ENCODE measurements around the gene NRG3.

The NRG3 gene

DNA sequence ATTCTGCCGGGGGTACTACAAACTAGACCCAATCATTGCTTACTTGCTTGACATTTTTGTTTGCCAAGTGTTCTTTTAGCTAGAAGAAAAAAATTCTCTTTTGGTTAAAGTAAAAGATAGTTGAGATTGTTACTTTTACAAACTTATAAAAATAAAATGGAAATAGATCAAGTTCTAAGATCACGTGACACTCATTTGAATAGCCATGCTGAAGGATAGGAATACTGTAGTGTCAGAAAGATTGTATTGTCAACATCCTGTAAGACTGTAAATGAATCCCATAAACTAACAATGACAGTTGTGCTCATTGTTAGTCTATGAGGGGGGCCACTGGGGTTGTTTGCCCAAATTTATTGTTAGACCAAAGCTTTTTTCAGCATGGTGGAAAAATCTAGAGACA lies 10.5 kb downstream of the NRG3 start:
- DNase-seq = no peak

DNA sequence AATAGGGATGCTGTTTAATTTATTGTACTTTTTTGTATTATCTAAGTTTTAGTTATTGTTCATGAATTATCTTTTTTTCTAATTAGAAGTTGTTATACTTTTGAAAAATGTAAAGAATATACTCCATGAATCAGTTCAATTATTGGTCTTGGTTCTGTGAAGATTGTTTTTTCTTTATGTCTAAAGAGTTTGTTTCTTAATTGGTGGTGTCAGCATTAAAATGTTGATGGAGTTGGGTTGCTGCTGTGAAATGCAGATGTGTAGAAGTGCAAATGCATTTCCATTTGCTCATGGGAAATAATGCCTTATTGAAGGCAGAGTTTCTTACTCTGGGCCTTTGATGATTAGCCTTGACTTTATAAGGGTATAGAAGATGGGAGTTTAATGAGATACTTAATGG lies 11.9 kb downstream of the NRG3 start:
- no peak for DNase-seq

GRCh38 chr10:81889181-81889769 lies 14.3 kb downstream of the NRG3 start:
- no peak for DNase-seq

- no peak for DNase-seq
Measured at GRCh38 chr10:81894616-81895015, 19.6 kb downstream of the NRG3 start.

GRCh38 chr10:81898518-81898917 lies 23.5 kb downstream of the NRG3 start:
- no peak for DNase-seq

GRCh38 chr10:81900989-81901388 lies 26.0 kb downstream of the NRG3 start:
- DNase-seq = no peak

GRCh38 chr10:81903472-81903871 lies 28.5 kb downstream of the NRG3 start:
- no peak for DNase-seq

- no peak for DNase-seq
Measured at GRCh38 chr10:81905161-81905560, 30.2 kb downstream of the NRG3 start.

- no peak for DNase-seq
Measured at GRCh38 chr10:81909453-81909852, 34.5 kb downstream of the NRG3 start.

DNA sequence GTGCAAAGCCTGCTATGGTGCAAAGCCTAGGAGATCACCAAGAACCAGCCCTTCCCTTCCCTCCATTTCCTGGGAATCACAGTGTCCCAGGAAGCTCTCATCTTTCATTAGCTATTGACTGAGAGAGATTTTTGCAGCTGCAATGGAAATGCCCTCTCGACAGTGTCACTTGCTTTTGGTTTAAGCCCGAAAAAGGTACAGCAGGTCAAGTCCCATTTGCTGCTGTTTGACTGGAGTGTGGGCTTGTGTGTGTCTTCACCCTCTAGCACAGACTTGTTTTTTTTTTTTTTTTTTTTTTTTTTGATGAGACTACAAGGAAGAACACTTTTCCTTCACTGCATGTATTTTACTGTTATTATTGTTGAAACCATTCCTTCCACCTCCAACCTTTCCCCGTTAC lies 36.3 kb downstream of the NRG3 start:
- DNase-seq = no peak

GRCh38 chr10:81914736-81915503 lies 39.9 kb downstream of the NRG3 start:
- no peak for DNase-seq

GRCh38 chr10:81915504-81915897 lies 40.5 kb downstream of the NRG3 start:
- DNase-seq = no peak

- DNase-seq = no peak
Measured at GRCh38 chr10:81917666-81918065, 42.7 kb downstream of the NRG3 start.

DNA sequence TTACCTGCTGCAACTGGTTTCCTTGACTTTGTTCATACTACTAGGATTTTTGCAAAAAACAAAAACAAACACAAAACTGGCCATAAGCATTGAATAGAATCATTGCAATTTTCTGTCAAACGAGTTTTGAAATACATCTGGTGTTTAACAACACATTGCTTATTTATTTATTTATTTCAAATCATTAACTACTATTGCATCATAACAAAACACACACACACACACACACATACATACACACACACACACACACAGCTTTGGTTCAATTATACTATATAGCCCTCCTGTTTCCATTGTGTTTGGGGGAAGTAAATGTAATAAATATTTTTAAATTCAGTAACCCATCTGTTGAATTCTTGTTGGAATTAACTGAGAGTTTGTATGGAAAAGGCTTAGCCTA lies 43.8 kb downstream of the NRG3 start:
- DNase-seq = no peak

- DNase-seq = no peak
Measured at GRCh38 chr10:81920213-81920829, 45.3 kb downstream of the NRG3 start.

- DNase-seq = no peak
Measured at GRCh38 chr10:81928119-81928518, 53.1 kb downstream of the NRG3 start.

DNA sequence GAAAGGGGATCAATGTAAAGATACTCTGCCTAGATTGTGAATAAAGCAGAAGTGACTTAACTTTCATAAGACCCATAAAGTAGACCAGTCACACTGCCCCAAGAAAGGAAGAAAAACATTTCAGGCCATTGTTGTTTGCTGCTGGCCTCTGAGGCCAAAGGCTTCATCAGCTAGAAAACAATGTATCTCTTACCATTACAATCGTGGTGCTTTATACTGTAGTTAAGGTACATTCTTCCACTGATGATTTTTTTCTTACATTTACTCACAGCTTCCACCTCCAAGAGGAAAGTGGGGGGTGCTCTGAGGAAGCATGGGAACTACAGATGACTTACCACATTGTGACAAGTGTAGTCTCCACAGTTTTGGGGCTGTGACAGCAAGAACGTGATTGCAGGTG lies 68.6 kb downstream of the NRG3 start:
- no peak for DNase-seq

DNA sequence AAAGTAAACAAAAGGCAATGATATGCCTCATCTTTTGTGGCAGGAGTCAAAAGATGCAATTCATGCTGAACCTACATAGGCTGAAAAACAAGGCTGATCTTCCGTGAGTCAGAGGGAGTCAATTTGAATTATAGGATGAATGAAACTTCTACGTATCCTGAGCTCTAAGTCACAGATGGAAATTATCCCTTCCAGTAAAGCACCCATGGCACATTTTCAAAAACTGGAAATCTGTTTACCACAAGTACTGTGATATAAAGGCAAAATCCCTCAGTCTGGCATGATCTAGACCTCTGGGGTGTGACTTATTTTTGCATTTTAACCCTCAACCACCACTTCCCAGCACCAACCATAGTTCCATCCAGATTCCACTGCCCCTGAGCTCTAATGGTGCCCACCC lies 69.6 kb downstream of the NRG3 start:
- DNase-seq = no peak

DNA sequence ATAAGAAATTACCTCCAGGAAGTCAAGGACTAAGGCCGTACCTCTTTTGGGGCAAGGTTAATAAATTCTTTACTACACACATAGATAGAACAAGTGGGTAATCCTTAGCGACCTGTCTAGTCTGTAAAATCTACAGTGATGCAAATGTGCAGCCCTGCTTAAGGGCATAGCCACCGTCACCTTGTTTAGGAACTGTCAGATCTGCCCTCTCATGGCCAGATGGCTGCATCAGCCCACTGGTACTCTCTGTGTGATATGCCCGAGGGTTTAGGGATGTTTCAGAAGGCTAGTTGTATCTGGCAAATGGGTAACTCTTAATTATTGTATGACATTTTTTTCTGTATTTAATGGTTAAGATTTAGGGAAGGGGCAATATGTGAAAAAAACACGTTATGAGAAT lies 74.3 kb downstream of the NRG3 start:
- no peak for DNase-seq

DNA sequence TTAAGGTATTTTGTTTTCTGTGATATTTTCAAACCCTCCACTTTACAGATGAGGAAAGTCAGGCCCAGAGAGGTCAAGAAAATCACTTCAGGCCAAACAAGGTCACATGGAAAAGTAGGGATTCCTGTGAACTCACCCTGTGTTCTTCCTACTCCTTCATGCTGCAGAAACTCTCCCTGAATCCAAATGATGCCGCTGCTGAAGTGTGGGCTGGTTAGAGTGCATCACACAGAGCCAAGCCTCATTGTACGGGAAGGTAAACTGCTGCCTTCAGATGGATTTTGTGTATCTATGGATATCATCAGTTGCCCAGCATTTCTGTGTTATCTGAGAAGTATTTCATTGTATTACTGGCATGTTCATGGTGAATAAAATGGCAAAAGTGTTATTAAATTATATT lies 75.4 kb downstream of the NRG3 start:
- DNase-seq = no peak

DNA sequence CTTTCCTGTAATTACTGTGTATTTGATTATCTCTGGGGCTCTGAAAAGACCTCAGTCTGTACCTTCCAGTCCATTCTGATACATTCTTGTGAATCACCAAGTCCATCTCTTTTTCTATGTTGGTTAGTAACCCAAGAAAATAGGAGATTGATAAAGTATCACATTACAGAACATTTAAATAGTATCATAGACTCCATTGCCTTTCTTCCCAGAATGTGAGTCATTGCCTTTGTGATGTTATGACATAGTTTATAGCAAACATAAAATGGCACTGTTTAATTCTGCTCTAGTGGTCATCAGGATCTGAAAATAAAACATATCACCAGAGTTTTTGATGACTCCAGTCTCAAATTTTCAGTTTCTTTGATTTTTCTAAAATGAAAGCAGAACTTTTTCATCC lies 78.4 kb downstream of the NRG3 start:
- DNase-seq = no peak

- no peak for DNase-seq
Measured at GRCh38 chr10:81957976-81958375, 83.0 kb downstream of the NRG3 start.

- DNase-seq = no peak
Measured at GRCh38 chr10:81959016-81959415, 84.0 kb downstream of the NRG3 start.

- no peak for DNase-seq
Measured at GRCh38 chr10:81961451-81962184, 86.6 kb downstream of the NRG3 start.
